Urinary bladder (tissue), 4 donors: ENCODE data around the gene ADAMTS6. TPM values are rescaled to one million over a fixed set of nuclear protein-coding genes. Genes with fewer than 3 reads are reported as not detected.

Experiments
- DNase-seq: peaks from one replicate; pipeline ENCODE4 v3.0.0-alpha.2; 2015; ENCODE audit errors: extremely low spot score
- H3K27ac ChIP-seq: one replicate; pipeline ENCODE4 v1.5.1; 2013; ENCODE audit warnings: low read depth, mild to moderate bottlenecking, moderate library complexity
- H3K36me3 ChIP-seq: one replicate; pipeline ENCODE4 v1.6.1; 2013; ENCODE audit warnings: mild to moderate bottlenecking, moderate library complexity; ENCODE audit not compliant: insufficient read depth
- H3K4me1 ChIP-seq: one replicate; pipeline ENCODE4 v1.6.1; 2013; ENCODE audit warnings: mild to moderate bottlenecking, moderate library complexity; ENCODE audit not compliant: insufficient read depth
- H3K4me3 ChIP-seq: one replicate; pipeline ENCODE4 v1.5.1; 2013; ENCODE audit warnings: low read depth, low read length
- WGBS: extraction: QIAGEN DNeasy Blood & Tissue Kit; methylation state at CpG from one replicate; pipeline ENCODE4 v1.1.7; 2013; 5-methylcytosine and 5-hydroxymethylcytosine counted together
- polyA plus RNA-seq: library from polyadenylated mRNA; stranded (reverse); fragments of 200-250 nt; gene quantifications from one replicate; pipeline ENCODE4 v1.2.3, GENCODE V29; 2013
- total RNA-seq: library from RNA; depleted of rRNA; stranded (reverse); fragments of >200 nt; gene quantifications from one replicate; pipeline ENCODE4 v1.2.3, GENCODE V29; 2014
- donor health status: healthy with polysubstance abuse.
- donor health status: healthy.

The ADAMTS6 gene
- total and polyA plus RNA-seq, 2 donors, result 2.6 to 23.1 TPM

- Histone ChIP-seq H3K36me3 (no peaks in the 10 kb centered on the region), H3K4me3 (no peak overlapping the region), H3K4me1 (no peaks in the 10 kb centered on the region), H3K27ac (no peak overlapping the region)
- no peak for DNase-seq
- 88% methylated on average over 9 of the region's 9 CpGs for WGBS
Observed at GRCh38 chr5:65144136-65144871, 337.4 kb downstream of the ADAMTS6 start.

GRCh38 chr5:65142511-65143011, 339.2 kb downstream of the ADAMTS6 start:
- H3K36me3 ChIP-seq, result no peaks in the 10 kb centered on the region
- H3K4me3 ChIP-seq, result no peak overlapping the region
- no peak overlapping the region for H3K27ac ChIP-seq
- no peaks in the 10 kb centered on the region for H3K4me1 ChIP-seq
- 60% methylated on average over 3 of the region's 3 CpGs for WGBS
- DNase-seq, result no peak

- DNase-seq, result no peak
- Histone ChIP-seq H3K36me3 (no peaks in the 10 kb centered on the region), H3K4me3 (no peak overlapping the region), H3K4me1 (no peaks in the 10 kb centered on the region), H3K27ac (no peak overlapping the region)
- WGBS, result 78% methylated on average over 2 of the region's 2 CpGs
Observed at GRCh38 chr5:65142016-65142415, 339.7 kb downstream of the ADAMTS6 start.

GRCh38 chr5:65141493-65141892, 340.2 kb downstream of the ADAMTS6 start:
- no peak overlapping the region for H3K27ac ChIP-seq
- no peaks in the 10 kb centered on the region for H3K4me1 ChIP-seq
- H3K36me3 ChIP-seq, result no peaks in the 10 kb centered on the region
- DNase-seq, result no peak
- H3K4me3 ChIP-seq, result no peak overlapping the region

- no peak overlapping the region for H3K27ac ChIP-seq
- no peaks in the 10 kb centered on the region for H3K36me3 ChIP-seq
- DNase-seq, result no peak
- 43% methylated on average over 4 of the region's 4 CpGs for WGBS
- no peak overlapping the region for H3K4me3 ChIP-seq
- H3K4me1 ChIP-seq, result no peaks in the 10 kb centered on the region
Observed at GRCh38 chr5:65137631-65138030, 344.1 kb downstream of the ADAMTS6 start.

- no peak overlapping the region for H3K4me3 ChIP-seq
- no peaks in the 10 kb centered on the region for H3K4me1 ChIP-seq
- no peaks in the 10 kb centered on the region for H3K36me3 ChIP-seq
- 61% methylated on average over 2 of the region's 2 CpGs for WGBS
- DNase-seq, result no peak
- H3K27ac ChIP-seq, result no peak overlapping the region
Observed at GRCh38 chr5:65133477-65134110, 348.1 kb downstream of the ADAMTS6 start.

- WGBS, result 91% methylated on average over 4 of the region's 4 CpGs
Observed at GRCh38 chr5:65132386-65132785, 349.3 kb downstream of the ADAMTS6 start.

GRCh38 chr5:65128226-65128625, 353.5 kb downstream of the ADAMTS6 start:
- Histone ChIP-seq H3K4me1 (no peaks in the 10 kb centered on the region), H3K36me3 (no peaks in the 10 kb centered on the region), H3K4me3 (no peak overlapping the region), H3K27ac (no peak overlapping the region)
- WGBS, result 48% methylated on average over 6 of the region's 6 CpGs
- DNase-seq, result no peak

More at GRCh38 chr5:65132386-65132785, 349.3 kb downstream of the ADAMTS6 start:
- Histone ChIP-seq H3K4me1 (no peaks in the 10 kb centered on the region), H3K27ac (no peak overlapping the region), H3K4me3 (no peak overlapping the region), H3K36me3 (no peaks in the 10 kb centered on the region)
- DNase-seq, result no peak

- H3K4me3 ChIP-seq, result no peak overlapping the region
- H3K4me1 ChIP-seq, result no peaks in the 10 kb centered on the region
- DNase-seq, result no peak
- WGBS, result 64% methylated on average over 10 of the region's 10 CpGs
- no peaks in the 10 kb centered on the region for H3K36me3 ChIP-seq
- H3K27ac ChIP-seq, result no peak overlapping the region
Observed at GRCh38 chr5:65127161-65127901, 354.4 kb downstream of the ADAMTS6 start.

GRCh38 chr5:65126542-65127069, 355.1 kb downstream of the ADAMTS6 start:
- H3K4me3 ChIP-seq, result no peak overlapping the region
- 69% methylated on average over 6 of the region's 6 CpGs for WGBS
- DNase-seq, result no peak
- no peak overlapping the region for H3K27ac ChIP-seq
- H3K36me3 ChIP-seq, result no peaks in the 10 kb centered on the region
- H3K4me1 ChIP-seq, result no peaks in the 10 kb centered on the region

GRCh38 chr5:65125591-65126541, 355.9 kb downstream of the ADAMTS6 start:
- WGBS, result 52% methylated on average over 16 of the region's 16 CpGs
- H3K36me3 ChIP-seq, result no peaks in the 10 kb centered on the region
- H3K4me3 ChIP-seq, result no peak overlapping the region
- H3K4me1 ChIP-seq, result no peaks in the 10 kb centered on the region
- no peak for DNase-seq
- H3K27ac ChIP-seq, result no peak overlapping the region

GRCh38 chr5:65121880-65122436, 359.8 kb downstream of the ADAMTS6 start:
- WGBS, result 99% methylated on average over 10 of the region's 10 CpGs
- H3K4me3 ChIP-seq, result no peak overlapping the region
- no peak for DNase-seq
- H3K27ac ChIP-seq, result no peak overlapping the region
- H3K36me3 ChIP-seq, result no peaks in the 10 kb centered on the region
- H3K4me1 ChIP-seq, result no peaks in the 10 kb centered on the region
